DND-41 (cell line): ENCODE measurements around the gene SLC44A1.

Experiments used
- ATAC-seq: fragments of 200-7000 bp; cut with Tn5 transposase; 3 replicates; pipeline ENCODE4 v1.9.1; 2021; ENCODE audit warnings: low read depth; ENCODE audit not compliant: insufficient read depth
- DNase-seq: peaks from one replicate; pipeline ENCODE4 v3.0.0-alpha.2; 2020
- H2AFZ ChIP-seq: 2 replicates; pipeline ENCODE4 v1.6.0; 2012; ENCODE audit warnings: low read depth, low read length
- H3K27ac ChIP-seq: 2 replicates; pipeline ENCODE4 v1.5.1; 2012; ENCODE audit warnings: low read length, inconsistent platforms
- H3K27me3 ChIP-seq: fragments of 200-600 bp; sonication (generic); 2 replicates; pipeline ENCODE4 v1.6.0; 2012; ENCODE audit warnings: low read length, mild to moderate bottlenecking, inconsistent platforms; ENCODE audit not compliant: insufficient read depth, poor library complexity
- H3K36me3 ChIP-seq: 2 replicates; pipeline ENCODE4 v1.5.1; 2012; ENCODE audit warnings: low read length, inconsistent platforms; ENCODE audit not compliant: insufficient read depth
- H3K4me1 ChIP-seq: 2 replicates; pipeline ENCODE4 v1.5.1; 2012; ENCODE audit warnings: mild to moderate bottlenecking, low read length; ENCODE audit not compliant: insufficient read depth
- H3K4me2 ChIP-seq: 2 replicates; pipeline ENCODE4 v1.6.0; 2012; ENCODE audit warnings: mild to moderate bottlenecking, moderate library complexity, low read length, inconsistent platforms; ENCODE audit not compliant: insufficient read depth
- H3K4me3 ChIP-seq, 2 experiments: fragments of 200-600 bp in 1 of 2; shearing (Covaris generic) in 1 of 2; 2 replicates each; pipeline ENCODE4 v1.5.1; 2012 to 2016; ENCODE audit warnings: inconsistent platforms in 2 of 2, low read length in 2 of 2, mild to moderate bottlenecking in 2 of 2, low read depth in 1 of 2, moderate library complexity in 1 of 2
- H3K79me2 ChIP-seq: 2 replicates; pipeline ENCODE4 v1.6.0; 2012; ENCODE audit warnings: low read length, inconsistent platforms; ENCODE audit not compliant: insufficient read depth
- H3K9ac ChIP-seq: 2 replicates; pipeline ENCODE4 v1.6.0; 2012; ENCODE audit warnings: low read depth, mild to moderate bottlenecking, inconsistent platforms, low read length, moderate library complexity
- H3K9me3 ChIP-seq: 2 replicates; pipeline ENCODE4 v1.5.1; 2012; ENCODE audit warnings: low read length, moderate library complexity, mild to moderate bottlenecking, inconsistent platforms; ENCODE audit not compliant: insufficient read depth, severe bottlenecking
- H4K20me1 ChIP-seq: 2 replicates; pipeline ENCODE4 v1.6.0; 2012; ENCODE audit warnings: low read length; ENCODE audit not compliant: insufficient read depth
- EZH2 ChIP-seq: IDR thresholded peaks from 3 replicates; pipeline ENCODE4 v1.6.1; 2012; ENCODE audit warnings: borderline replicate concordance, low read depth, mild to moderate bottlenecking, moderate library complexity, low read length, inconsistent platforms; ENCODE audit not compliant: severe bottlenecking
- TF ChIP-seq, protein P1 (sequence below): IDR thresholded peaks from 2 replicates; pipeline ENCODE4 v1.5.1; 2012; ENCODE audit warnings: borderline replicate concordance, low read length, moderate library complexity, mild to moderate bottlenecking; ENCODE audit not compliant: poor library complexity, severe bottlenecking; ENCODE audit errors: extremely low read depth

The SLC44A1 gene

DNA sequence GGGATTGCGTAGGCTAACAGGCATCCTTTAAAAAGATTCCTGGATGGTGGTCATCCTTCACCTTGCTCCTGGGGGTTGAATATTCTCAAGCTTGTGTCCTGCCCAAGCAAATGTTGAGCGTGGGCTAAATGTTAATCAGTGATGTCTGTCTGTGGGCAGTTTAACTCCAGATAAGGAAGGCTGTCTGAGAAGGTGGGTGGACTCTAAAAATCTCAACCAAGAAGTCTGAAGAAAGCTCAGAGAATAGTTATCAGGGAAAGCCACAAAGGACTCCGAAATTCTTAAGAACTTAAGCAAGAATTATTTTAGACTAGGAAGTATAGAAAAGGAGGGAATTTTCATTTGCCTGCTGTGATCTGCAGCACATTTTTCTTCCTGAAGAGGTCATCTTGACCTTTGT is 125.5 kb downstream of the SLC44A1 start:
- Histone ChIP-seq H4K20me1 (no peaks in the 10 kb centered on the region), H3K36me3 (peaks cover 9% of the 10 kb centered on the region), H3K9me3 (no peaks in the 10 kb centered on the region), H3K27ac (no peak overlapping the region), H3K4me3 (no peak overlapping the region), H3K9ac (no peak overlapping the region), H3K4me1 (peaks cover 8% of the 10 kb centered on the region), H3K27me3 (no peaks in the 10 kb centered on the region), H3K79me2 (no peaks in the 10 kb centered on the region), H2AFZ (no peak overlapping the region), H3K4me2 (no peak overlapping the region)
- no peak for DNase-seq
- TF ChIP-seq, protein P1, sequence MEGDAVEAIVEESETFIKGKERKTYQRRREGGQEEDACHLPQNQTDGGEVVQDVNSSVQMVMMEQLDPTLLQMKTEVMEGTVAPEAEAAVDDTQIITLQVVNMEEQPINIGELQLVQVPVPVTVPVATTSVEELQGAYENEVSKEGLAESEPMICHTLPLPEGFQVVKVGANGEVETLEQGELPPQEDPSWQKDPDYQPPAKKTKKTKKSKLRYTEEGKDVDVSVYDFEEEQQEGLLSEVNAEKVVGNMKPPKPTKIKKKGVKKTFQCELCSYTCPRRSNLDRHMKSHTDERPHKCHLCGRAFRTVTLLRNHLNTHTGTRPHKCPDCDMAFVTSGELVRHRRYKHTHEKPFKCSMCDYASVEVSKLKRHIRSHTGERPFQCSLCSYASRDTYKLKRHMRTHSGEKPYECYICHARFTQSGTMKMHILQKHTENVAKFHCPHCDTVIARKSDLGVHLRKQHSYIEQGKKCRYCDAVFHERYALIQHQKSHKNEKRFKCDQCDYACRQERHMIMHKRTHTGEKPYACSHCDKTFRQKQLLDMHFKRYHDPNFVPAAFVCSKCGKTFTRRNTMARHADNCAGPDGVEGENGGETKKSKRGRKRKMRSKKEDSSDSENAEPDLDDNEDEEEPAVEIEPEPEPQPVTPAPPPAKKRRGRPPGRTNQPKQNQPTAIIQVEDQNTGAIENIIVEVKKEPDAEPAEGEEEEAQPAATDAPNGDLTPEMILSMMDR = no peak
- no peak for TF ChIP-seq EZH2
- no peak for ATAC-seq

DNA sequence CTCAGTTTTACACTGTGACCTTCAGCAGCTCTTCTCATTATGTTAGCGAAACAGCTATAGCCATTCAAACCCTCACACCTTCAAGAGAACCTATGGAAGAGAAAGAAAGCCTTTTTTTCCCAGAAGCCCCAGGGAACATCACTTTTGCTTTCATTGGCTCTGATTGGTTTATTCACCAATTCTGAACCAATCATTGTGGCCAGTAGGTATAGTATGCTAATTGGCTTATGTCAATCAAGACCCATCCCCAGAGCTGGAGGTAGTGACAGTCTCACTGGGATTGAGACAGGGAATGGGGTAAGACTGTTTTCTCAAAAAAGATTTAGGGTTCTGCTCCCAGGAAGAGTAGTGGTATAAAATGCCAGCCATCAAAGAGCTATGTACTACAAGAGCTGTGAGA is 129.3 kb downstream of the SLC44A1 start:
- no peak overlapping the region for H3K4me3 ChIP-seq
- H3K4me2 ChIP-seq = no peak overlapping the region
- no peaks in the 10 kb centered on the region for H4K20me1 ChIP-seq
- TF ChIP-seq, protein P1 = no peak
- no peak for TF ChIP-seq EZH2
- no peak overlapping the region for H3K9ac ChIP-seq
- DNase-seq = no peak
- no peak overlapping the region for H3K27ac ChIP-seq
- no peak overlapping the region for H2AFZ ChIP-seq
- H3K79me2 ChIP-seq = no peaks in the 10 kb centered on the region
- ATAC-seq = no peak
- H3K9me3 ChIP-seq = no peaks in the 10 kb centered on the region
- no peaks in the 10 kb centered on the region for H3K27me3 ChIP-seq
- H3K4me1 ChIP-seq = peaks cover 8% of the 10 kb centered on the region
- no peaks in the 10 kb centered on the region for H3K36me3 ChIP-seq

DNA sequence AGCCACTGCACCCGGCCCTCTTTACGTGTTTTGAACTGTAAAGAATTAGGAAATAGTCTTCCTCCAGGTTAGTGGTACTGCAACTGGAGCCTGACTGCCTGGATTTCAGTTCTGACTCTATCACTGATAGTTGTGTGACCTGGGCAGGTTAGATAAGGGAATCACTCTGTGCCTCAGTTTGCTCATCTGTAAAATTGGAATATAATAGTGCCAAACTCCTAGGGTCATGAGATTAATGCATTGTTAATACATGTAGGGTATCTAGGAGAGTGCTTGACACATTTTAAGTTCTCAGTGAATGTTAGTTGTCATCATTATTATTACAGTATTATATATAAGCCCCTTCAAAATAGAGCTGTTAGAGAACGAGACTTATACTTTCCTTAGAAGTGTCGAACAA is 130.9 kb downstream of the SLC44A1 start:
- ATAC-seq = no peak
- no peak overlapping the region for H2AFZ ChIP-seq
- no peak for DNase-seq
- peaks cover 8% of the 10 kb centered on the region for H3K4me1 ChIP-seq
- no peaks in the 10 kb centered on the region for H3K79me2 ChIP-seq
- no peak overlapping the region for H3K27ac ChIP-seq
- no peaks in the 10 kb centered on the region for H3K27me3 ChIP-seq
- H3K4me2 ChIP-seq = no peak overlapping the region
- H3K9ac ChIP-seq = no peak overlapping the region
- H3K4me3 ChIP-seq = no peak overlapping the region
- H3K36me3 ChIP-seq = no peaks in the 10 kb centered on the region
- no peaks in the 10 kb centered on the region for H3K9me3 ChIP-seq
- H4K20me1 ChIP-seq = no peaks in the 10 kb centered on the region
- TF ChIP-seq EZH2 = no peak
- TF ChIP-seq, protein P1 = no peak

DNA sequence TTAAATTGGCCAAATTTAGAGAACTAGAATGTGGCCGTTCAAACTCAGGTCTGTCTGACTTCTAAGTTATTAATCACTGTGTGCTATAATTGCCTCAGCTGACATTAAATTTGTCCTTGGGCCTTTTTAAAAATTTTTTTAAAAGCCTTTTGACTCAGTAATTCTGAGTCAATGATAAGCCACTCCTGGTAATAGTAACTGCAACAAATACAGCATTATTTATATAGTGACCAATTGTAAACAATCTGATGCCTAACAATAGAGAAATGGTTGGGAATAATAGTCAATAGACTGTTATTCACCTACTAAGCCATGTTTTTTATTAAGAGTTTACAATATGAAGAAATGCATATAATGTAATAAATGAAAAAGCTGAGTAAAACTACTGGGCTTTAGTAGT is 132.4 kb downstream of the SLC44A1 start:
- no peak overlapping the region for H3K9ac ChIP-seq
- no peaks in the 10 kb centered on the region for H3K79me2 ChIP-seq
- no peak overlapping the region for H3K4me2 ChIP-seq
- H3K4me3 ChIP-seq = no peak overlapping the region
- no peaks in the 10 kb centered on the region for H3K27me3 ChIP-seq
- no peaks in the 10 kb centered on the region for H3K4me1 ChIP-seq
- H3K27ac ChIP-seq = no peak overlapping the region
- ATAC-seq (no peak), DNase-seq (no peak)
- no peaks in the 10 kb centered on the region for H3K9me3 ChIP-seq
- no peaks in the 10 kb centered on the region for H3K36me3 ChIP-seq
- no peaks in the 10 kb centered on the region for H4K20me1 ChIP-seq
- H2AFZ ChIP-seq = no peak overlapping the region
- TF ChIP-seq, protein P1 = no peak
- no peak for TF ChIP-seq EZH2
